GM21529 (cell line): ENCODE measurements around the gene CDKN2AIP.

Source experiments
- ATAC-seq: cut with Tn5 transposase; IDR thresholded peaks from one replicate; pipeline ENCODE4 v1.9.1; 2021; ENCODE audit not compliant: unreplicated experiment

Gene CDKN2AIP

GRCh38 chr4:183492791-183493222 is 48.4 kb downstream of the CDKN2AIP start:
- no peak for ATAC-seq

DNA sequence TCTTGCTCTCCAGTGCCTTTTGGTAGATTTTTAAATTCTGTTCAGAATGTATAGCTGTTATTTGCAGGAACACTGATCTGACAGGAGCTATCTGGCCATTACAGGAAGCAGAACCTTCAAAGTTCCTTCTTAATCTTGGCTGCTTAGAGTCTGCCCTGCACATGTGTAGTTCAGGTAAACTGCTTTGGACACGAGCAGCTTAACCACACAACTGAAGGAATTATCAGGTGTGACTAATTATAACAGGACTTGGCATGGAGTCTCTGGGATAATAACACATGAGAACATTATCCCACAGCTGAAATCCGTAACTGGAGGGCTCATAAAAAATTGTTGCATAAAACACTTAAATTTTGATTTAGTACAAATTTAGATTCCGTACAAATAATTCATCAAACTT is 48.8 kb downstream of the CDKN2AIP start:
- no peak for ATAC-seq

DNA sequence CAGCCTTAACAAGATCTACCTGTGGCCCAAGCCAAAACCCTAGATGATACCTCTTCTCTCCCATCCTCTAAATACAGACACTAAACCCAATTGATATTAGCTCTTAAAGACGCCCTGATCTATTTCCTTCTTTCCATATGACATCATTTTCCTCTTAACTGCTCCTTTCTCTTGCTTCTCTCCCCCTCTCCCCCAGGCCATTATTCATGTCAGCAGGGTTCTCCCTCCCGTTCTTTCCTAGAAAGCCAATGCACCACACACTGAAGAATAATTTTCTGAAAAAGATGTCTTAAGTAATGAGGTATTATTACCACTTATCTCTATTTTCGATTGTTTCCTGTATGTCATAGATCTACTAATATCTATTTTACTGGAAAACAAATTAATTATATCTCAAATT is 50.7 kb downstream of the CDKN2AIP start:
- no peak for ATAC-seq
